ENCODE measurements around the gene OR7G1.
"Not testable (repeated sequence)": the region's sequence is repeated elsewhere in the genome, so short reads cannot be mapped to it uniquely, and the experiment has no call there.

OR7G1 gene

GRCh38 chr19:9107375-9107774, 8.2 kb downstream of the OR7G1 start, which contains the start of gene OR7G2:
Gene OR7G2, minus strand, starts transcription at chr19:9107475. Its CDS starts 4,232 bp downstream, at chr19:9103243.
- DNase-seq (ENCODE audit: low read depth): no peak
- H3K4me3 ChIP-seq (ENCODE audit: low read depth, low read length): no peak within 1 kb of the TSS

- no peak for DNase-seq (ENCODE audit: low read depth)
- H3K4me3 ChIP-seq (ENCODE audit: low read depth, low read length): no peak within 1 kb of the TSS
Measured at GRCh38 chr19:9086761-9087160, 28.8 kb downstream of the OR7G1 start, which contains the start of gene OR1M1. Gene OR1M1, plus strand, starts transcription at chr19:9087061. Its CDS starts 6,184 bp downstream, at chr19:9093245.

GRCh38 chr19:9078651-9079050, 36.9 kb downstream of the OR7G1 start:
- H3K4me3 ChIP-seq (ENCODE audit: low read depth, low read length): no peak overlapping the region
- no peak for DNase-seq (ENCODE audit: low read depth)

- DNase-seq (ENCODE audit: low read depth): no peak
- no peak overlapping the region for H3K4me3 ChIP-seq (ENCODE audit: low read depth, low read length)
Measured at GRCh38 chr19:9076901-9077300, 38.7 kb downstream of the OR7G1 start.

- no peak overlapping the region for H3K4me3 ChIP-seq (ENCODE audit: low read depth, low read length)
- DNase-seq (ENCODE audit: low read depth): peak; percentile 84
Measured at GRCh38 chr19:9075064-9075949, 40.3 kb downstream of the OR7G1 start.

GRCh38 chr19:9073806-9074205, 41.8 kb downstream of the OR7G1 start:
- no peak for DNase-seq (ENCODE audit: low read depth)
- no peak overlapping the region for H3K4me3 ChIP-seq (ENCODE audit: low read depth, low read length)

- DNase-seq (ENCODE audit: low read depth); H3K4me3 ChIP-seq (ENCODE audit: low read depth, low read length): not testable (repeated sequence)
Measured at GRCh38 chr19:9071720-9072119, 43.8 kb downstream of the OR7G1 start.

GRCh38 chr19:9070066-9070465, 45.5 kb downstream of the OR7G1 start:
- no peak for DNase-seq (ENCODE audit: low read depth)
- H3K4me3 ChIP-seq (ENCODE audit: low read depth, low read length): no peak overlapping the region

GRCh38 chr19:9065457-9066014, 50.0 kb downstream of the OR7G1 start:
- no peak for DNase-seq (ENCODE audit: low read depth)

More at GRCh38 chr19:9065457-9066014, 50.0 kb downstream of the OR7G1 start:
- H3K4me3 ChIP-seq (ENCODE audit: low read depth, low read length): no peak overlapping the region

All from skeletal muscle cell (primary cell).